GM19193 (cell line): ENCODE data around the gene S1PR2.

Experiments used
- POLR2A ChIP-seq: IDR thresholded peaks from 4 replicates; pipeline ENCODE4 v1.6.1; 2011; ENCODE audit not compliant: insufficient read depth, insufficient read length; ENCODE audit errors: extremely low read depth

The S1PR2 gene

DNA sequence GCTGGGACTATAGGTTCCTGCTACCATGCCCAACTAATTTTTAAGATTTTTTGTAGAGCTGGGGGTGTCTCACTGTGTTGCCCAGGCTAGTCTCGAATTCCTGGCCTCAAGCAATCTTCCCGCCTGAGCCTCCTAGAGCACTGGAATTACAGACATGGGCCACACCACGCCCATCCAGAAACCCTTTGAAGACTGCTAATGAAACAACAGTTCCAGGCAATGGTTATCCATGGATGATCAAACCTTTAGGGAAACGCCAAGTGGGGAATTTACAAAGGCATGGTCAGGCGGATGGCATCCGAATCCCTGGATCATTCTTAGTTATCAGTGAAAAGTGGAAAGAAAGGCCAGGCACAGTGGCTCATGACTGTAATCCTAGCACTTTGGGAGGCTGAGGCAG is 19.4 kb downstream of the S1PR2 start:
- TF ChIP-seq POLR2A, result no peak

DNA sequence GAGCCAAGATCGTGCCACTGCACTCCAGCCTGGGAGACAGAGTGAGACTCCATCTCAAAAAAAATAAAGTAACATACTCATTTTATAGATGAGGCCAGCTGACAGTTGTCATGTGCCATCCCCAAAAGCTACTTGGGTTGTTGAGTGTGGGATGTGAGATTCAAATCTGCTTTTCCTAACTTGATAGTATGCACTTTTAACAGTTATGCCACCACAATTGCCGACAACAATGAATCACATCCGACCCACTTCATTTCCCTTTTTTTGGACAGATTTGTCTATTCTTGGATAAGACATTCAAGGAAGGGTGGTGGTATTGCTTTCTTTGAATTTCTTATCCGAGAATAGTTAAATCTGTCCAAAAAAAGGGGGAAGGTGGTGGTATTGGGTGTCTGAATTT is 20.1 kb downstream of the S1PR2 start:
- no peak for TF ChIP-seq POLR2A

DNA sequence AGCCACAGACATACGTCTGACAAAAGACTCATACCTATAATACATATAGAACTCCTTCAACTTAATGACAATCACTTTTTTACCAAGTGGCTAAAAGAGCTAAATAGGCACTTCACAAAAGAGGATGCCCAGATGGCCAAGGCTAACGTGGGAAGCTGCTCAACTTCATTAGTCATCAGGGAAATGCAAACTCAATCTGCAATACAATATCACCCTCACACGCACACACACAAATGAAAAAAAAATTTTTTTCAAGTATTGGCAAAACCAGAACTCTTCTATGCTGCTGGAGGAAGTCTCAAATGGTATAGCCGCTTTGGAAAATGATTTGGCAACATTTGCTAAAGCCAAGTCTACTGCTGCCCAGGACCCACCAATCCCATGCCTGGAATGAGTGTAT is 21.8 kb downstream of the S1PR2 start:
- no peak for TF ChIP-seq POLR2A

DNA sequence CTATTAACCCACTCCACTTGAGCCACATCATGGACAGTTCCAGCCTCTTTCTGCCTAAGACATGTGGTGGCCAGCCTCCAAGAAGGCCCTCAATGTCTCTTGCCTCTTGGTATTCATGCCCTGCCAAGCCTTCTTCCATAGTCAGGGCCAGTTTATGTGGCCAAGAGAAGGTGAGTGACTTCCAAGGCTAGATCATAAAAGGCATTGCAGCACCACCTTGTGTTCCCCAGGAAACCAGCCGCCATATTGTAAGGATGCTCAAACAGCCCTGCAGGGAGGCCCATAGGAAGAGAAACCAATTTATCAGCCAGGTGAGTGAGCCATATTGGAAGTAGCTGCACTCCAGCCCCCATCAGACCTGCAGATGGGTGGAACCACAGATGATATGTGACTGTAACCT is 24.1 kb downstream of the S1PR2 start:
- TF ChIP-seq POLR2A, result no peak

DNA sequence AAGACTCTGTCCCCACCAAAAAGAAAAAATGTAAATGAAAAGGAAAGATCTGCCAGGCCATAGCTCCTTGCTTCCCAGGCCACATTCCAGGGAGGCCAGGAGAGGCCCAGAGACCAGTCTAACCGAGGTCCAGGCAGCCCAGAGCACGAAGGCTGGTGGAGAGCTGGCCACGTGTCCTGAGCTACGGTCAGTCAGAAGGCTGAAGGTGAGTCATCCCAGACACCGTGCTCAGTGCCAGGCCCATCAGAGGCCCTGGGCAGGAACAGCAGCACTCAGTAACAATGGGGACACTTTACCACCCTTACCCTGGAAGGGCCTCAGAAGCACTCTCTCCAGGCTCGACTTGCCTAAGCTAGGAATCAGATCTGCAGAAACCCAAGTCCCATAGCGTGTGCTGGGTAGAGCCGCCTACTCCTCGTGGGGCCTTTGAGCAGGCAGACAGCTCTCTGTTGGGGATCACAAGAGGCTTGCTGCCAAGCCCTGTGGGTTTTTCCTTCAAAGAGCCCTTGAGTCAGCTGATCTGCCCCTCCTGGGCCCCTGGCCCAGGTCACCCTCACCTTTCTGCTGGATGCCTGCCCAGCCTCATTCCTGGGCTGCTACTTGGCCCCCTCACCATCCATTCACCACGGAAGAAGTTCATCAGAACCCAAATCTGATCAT is 24.8 kb downstream of the S1PR2 start:
- TF ChIP-seq POLR2A, result no peak

DNA sequence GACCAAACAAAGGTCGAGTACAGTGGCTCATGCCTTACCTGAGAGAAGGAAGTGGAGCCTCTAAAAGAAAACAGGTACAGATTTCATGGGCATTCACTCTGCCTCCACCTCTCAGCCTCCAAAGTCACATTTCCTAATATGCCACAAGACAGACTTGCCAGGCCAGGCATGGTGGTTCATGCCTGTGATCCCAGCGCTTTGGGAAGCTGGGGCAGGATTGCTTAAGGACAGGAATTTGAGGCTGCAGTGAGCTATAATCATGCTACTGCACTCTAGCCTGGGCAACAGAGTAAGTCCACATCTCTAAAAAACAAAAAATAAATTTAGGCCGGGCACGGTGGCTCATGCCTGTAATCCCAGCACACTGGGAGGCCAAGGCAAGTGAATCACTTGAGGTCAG is 25.5 kb downstream of the S1PR2 start:
- TF ChIP-seq POLR2A, result no peak

DNA sequence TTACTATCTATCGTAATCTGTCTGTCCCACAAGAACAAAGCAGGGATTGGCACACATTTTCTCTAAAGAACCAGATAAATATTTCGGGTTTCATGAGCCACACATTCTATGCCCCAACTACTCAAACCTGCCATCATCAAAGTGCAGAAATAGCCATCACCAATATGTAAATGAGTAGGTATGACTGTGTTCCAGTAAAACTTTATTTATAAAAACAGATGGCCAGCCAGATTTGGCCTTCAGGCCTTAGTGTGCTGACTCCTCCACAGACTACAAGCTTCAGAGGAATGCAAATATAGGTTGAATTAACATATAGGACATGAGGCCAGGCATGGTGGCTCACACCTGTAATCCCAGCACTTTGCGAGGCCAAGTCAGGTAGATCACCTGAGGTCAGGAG is 27.4 kb downstream of the S1PR2 start:
- no peak for TF ChIP-seq POLR2A

DNA sequence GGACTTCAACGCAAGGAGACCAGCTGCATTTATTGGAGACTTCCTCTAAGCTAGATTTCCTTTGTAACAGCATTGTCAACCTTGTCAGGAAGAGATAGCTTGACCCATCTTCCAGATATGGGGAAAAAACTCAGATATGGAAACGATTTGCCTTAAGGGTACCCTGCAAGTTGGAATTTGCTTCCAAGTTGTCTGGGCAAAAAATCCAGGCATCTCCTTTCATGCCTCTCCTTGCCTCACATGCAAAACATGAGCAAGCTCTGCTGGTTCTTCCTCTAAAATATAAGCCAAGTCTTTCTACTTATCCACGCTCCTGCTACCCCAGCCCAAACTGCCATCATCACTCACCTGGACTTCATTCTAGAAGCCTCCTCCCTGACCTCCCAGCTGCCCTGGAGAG is 30.0 kb downstream of the S1PR2 start:
- TF ChIP-seq POLR2A, result no peak

DNA sequence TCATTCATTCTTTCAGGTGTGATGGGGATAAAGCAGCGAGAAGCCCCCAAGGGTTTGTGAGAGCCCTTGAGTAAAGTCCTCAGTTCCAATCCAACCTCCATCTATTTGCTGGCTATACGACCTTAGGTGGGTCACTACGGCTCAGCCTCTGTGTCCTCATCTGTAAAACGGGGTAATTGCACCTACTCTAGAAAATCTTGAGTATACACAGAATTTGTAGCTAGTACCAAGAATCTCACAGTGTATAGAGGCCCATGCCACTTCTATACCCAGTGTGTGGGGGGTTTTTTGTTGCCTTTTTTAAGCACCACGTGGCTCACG is 36.0 kb downstream of the S1PR2 start:
- TF ChIP-seq POLR2A, result no peak

DNA sequence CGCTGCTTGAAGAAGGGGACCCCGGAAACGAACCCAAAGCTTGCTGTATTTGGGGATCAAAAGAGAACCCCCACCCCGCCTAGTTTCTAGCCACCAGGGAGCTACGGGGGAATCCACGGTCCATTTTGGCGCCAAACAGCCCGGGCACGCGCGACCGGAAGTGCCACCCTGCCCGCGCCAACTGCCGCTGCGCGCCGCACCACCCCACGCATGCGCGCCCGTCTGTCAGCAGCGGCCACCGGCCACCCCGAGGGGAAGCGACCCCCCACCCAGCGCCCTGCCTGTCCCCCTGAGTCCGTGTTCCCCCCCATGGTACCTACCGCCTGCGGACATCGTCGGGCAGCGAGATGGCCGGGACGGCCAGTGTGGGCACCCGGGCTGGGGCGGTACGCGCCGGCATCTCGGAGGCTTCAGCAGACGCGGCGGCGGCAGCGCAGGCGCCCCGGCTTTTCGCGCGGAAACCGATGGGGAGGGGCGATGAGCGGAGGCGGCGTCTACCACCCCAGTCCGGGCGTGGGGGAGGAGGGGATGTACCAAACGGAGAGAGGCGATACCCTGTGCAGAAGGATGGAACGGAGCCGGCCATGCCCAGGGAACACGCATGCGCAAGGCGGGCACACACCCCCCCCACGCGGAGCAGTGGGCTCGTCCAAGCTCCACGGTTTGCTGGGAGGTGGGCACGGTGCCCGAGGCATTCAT is 36.5 kb downstream of the S1PR2 start, which contains the start of gene DNMT1:
Gene DNMT1, minus strand, starts transcription at position 454 of the 699 bp plus-strand sequence. Its CDS starts 54 bp downstream, at position 400.
- TF ChIP-seq POLR2A, result peak; percentile 97

DNA sequence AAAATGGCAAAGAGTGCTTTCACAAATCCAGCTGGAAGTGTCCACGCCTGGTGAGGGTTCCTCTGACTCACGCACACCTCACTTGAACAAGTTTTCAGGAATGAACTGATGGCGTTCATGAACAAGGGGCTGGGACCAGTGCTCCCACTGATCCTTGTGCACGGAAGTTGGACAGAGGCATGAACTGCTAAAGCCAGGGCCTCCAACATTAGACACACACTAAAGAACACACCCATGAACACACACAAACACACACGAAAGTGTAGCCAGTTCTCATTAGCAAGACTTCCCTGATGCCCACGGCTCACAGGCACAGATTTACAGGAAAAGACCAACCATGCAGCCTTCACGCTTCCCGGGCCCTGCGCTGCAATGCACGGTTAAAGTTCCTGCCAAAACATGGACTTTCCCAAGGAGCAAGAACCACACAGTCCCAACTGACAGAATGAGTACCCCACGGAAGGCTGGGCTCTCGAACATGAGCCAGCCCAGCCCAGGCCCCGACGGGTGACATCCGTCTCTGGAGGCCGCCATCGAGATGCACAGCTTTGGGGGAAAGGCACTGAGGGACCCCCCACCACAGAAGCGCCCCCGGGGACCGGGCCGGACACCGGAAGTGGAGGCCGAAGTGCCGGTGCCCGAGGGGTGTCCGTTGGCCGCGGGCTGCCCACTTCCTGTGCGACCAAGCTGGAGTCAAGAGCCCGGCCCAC is 37.2 kb downstream of the S1PR2 start:
- TF ChIP-seq POLR2A, result no peak

DNA sequence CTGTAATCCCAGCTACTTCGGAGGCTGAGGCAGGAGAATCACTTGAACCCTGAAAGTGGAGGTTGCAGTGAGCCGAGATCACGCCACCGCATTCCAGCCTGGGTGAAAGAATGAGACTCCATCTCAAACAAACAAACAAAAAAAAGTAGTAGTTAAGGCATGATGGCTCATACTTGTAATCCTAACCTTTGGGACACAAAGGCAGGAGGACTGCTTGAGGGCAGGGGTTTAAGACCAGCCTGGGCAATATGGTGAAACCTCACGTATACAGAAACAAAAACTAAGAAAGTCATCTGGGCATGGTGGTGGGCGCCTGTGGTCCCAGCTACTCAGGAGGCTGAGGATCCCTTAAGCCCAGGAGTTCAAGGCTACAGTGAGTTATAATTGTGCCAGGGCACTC is 38.2 kb downstream of the S1PR2 start:
- TF ChIP-seq POLR2A, result no peak

DNA sequence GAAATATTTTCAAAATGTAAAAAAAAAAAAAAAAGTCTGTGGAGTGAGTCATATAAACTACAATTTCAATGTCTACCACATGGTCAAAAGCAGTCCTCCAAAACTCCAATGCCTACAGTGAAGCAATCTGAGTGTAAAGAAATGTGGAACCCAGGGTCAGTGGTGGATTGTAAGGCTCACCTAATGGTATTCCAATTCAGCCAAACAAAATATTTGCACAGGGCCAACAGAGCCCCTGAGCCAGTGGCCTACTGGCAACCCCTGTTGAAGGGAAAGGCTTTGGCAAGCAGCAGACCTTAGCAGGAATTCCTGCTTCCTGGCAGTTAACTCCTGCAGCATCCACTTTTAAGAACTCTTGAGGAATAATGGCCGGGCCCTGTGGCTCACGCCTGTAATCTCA is 39.8 kb downstream of the S1PR2 start:
- no peak for TF ChIP-seq POLR2A

DNA sequence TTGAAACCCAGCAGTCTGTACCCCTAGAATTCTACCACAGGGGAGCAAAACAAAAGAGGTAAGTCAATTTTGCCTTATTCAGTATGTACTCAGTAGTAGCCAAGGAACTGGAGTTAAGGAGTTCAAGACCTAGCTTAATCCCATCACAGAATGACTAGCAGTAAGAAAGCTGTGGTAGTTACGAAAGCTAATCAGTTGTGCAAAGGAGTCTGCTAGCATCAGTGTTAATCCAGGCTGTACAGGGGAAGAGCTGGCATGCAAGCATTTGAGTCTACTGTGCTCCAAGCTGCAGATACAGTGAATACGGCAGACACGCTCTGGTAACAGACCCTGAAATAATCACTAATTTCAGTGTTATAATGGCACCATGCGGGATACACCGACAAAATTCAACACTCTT is 41.1 kb downstream of the S1PR2 start:
- TF ChIP-seq POLR2A, result no peak

DNA sequence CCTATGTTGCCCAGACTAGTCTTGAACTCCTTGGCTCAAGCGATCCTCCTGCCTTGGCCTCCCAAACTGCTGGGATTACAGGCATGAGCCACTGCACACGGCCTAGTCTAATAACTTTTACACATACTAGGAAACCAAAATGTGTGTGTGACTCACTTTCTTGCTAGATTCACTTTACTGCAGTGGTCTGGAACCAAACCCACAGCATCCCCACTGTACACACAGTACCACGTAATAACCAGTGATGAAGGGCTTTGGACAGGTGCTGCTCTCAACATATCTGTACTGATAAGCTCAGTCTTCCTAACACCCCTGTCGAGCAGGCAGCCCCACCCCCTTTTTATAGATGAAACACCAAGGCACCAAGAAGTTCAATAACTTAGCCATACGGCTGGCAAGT is 41.5 kb downstream of the S1PR2 start:
- TF ChIP-seq POLR2A, result no peak

DNA sequence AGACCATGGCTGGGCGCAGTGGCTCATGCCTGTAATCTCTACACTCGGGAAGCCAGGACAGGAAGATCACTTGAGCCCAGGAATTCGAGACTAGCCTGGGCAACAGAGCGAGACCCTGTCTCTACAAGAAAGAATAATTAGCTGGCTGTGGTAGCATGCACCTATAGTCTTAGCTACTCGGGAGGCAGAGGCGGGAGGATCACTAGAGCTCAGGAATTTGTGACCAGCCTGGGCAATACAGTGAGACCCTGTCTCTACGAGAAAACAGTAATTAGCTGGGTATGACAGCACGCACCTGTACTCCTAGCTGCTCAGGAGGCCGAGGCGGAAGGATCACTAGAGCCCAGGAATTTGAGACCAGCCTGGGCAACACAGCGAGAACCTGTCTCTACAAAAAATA is 43.8 kb downstream of the S1PR2 start:
- no peak for TF ChIP-seq POLR2A

DNA sequence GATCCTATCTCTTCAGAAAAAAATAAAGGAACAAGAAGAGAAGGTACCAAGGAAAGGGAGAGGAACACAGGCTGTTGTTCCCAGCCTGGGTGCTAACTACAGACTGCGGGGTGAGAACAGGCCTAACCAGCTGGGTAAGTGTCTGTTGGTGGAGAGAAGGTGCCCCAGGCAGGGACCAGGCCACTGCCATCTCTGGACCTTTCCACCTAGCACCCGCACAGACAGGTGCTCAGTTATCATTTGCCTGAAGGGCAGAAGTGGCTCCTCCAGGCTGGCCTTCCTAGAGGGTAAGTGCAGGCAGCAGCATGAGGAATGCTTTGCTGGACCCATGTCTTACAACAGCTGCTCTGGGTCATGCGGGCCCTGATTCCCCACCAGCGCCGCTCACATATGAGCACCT is 46.5 kb downstream of the S1PR2 start:
- no peak for TF ChIP-seq POLR2A

DNA sequence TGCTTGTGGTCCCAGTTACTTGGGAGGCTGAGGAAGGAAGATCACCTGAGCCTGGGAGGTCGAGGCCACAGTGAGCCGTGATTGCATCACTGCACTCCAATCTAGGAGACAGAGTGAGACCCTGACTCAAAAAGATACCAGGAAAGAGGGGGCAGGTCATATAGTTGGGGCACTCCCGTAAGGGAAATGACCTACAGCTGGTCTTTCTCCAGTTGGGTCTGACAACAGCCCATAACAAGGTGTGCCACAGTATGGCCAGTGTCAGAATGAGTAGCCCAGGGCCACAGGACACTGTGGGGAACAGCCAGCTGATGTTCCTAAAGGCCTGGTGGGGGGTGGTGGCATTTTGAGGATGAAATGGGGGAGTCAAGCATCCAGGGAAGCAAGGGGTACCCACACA is 47.2 kb downstream of the S1PR2 start:
- no peak for TF ChIP-seq POLR2A
